ENCODE data around the gene BICD1.
"Not testable (repeated sequence)": the region's sequence is repeated elsewhere in the genome, so short reads cannot be mapped to it uniquely, and the experiment has no call there.

BICD1 gene

GRCh38 chr12:32249777-32250176, 143.1 kb downstream of the BICD1 start:
- DNase-seq, result no peak

DNA sequence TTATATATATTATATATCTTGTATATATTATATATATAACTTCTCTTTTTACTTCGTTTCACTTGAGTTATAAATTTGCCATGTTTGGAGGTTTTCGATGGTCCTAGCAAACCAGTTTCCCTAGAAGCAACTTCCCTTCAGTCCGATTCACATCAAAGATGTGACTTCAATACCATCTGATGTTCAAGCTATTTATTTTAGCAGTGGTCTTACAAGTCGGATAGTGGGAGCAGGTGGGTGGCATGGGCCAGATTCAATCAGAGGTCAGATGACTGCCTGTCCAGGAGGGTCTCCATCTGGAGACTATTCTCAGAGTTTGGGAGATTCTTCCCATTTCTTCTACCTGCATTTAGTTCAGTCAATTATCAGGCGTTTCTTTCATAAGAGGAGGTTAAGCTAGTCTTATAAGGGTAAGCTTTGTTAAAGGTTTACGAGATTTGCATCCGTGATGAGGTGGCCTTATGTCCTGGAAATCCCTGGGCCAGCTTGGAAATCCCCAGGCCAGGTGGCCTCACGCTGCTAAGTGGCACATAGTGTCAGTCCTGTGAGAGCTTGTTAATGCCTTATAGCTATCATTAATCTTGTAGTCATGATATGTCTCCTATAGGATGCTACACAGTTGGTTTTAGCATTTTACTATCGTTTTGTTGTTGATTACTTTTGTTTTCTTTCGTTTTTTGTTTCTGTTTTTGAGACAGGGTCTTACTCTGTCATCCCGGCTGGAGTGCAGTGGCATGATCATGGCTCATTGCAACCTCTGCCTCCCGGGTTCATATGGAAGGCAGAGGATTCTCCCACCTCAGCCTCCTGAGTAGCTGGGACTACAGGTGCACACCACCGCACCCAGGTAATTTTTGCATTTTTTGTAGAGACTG, 145.8 kb downstream of the BICD1 start:
- no peak for DNase-seq

DNA sequence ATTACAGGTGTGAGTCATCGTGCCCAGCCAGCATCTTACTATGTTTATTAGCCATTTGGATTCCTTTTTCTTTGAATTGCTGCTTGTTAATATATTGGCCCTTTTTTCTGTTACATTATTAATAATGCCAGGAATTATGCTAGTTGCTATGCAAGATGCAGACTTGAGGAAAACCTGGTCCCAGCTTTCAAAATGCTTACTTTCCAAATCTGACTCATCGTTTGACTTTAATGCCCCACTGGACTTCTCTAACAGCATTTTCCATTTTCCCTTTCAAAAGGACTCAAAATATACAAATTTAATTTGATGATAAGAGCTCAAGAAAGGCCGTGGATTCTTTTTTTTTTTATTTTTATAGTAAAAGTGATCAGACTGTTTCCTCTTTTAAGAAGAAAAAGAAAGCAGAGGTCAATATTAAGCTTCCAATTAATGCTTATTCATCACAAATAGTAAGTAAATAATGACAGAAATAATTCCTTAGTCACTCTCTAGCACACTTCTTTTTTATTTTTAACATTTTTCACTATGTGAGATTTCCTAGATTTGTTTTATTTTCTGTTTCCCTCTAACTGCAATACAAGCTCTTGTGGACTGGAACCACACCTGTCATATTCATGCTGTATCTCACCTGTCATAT, 146.6 kb downstream of the BICD1 start:
- no peak for DNase-seq

- DNase-seq, result no peak
Measured at GRCh38 chr12:32254260-32254956, 147.8 kb downstream of the BICD1 start.

DNA sequence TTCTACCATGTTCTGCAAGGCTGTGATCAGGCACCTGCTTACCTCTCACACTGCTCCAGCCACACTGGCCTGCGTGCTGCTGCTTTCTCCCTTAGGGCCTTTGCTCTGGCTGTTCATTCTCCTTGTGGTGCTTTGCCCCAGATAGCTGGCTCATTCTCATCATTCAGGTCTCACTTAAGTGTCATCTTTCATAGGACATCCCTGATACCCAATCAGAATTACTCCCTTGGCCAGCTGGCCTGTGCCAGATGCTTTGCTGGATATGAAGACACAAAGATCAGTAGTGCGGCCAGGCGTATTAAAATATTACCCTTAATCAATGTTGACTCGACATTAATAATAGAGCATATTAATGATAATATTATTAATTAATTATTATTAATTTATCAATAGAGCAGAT, 148.9 kb downstream of the BICD1 start:
- no peak for DNase-seq

DNA sequence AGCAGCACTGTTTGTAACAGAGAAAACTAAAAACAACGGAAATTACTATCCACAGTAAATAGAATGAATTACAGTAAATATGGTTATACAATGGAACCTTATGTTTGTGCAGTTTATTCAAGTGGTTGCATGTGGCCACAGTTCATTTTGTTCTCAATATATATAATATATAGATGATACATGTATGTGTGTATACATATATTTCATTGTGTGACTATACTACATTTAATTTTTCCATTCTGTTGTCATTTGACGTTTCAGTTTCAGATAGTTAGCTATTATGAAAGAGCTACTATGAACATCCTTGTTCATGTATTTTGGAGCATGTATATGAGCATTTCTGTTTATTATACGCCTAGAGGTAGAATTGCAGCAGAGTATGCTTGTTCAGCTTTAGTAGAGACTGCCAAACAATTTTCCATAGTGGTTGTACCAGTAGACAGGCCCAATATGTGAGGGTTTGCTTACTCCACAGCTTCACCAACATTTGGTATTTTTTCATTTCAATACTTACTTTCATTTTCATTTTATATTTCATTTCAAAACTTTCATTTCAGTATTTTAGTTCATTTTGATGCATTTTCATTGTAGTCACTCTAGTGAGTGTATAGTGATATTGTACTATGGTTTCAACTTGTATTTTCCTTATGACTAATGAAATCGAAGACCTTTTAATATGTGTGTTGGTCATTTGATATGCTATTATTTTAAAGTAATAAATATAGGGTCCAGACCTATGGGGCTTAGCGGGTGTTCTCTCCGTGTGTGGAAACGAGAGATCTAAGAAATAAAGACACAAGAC, 151.2 kb downstream of the BICD1 start:
- DNase-seq, result no peak

GRCh38 chr12:32260696-32261095, 154.0 kb downstream of the BICD1 start:
- no peak for DNase-seq

DNA sequence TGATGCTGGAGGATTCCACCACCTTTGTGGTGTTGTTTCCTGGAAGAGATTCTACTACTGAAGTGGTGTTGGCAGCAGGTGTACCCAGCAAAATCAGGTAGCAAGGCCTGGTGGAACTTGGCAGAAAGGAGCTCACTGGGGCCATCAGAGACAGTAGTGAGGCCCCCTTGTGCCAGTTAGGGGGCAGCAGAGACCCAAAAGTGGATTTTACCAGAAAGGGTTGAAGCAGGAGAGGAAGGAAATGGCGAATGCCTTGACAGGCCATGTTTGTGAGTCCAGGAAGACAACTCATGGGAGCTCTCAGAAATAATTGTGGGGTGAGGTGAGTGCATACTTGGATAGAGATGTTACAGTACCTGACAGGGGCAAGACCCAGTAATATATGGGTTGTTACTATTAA, 155.0 kb downstream of the BICD1 start:
- no peak for DNase-seq

DNA sequence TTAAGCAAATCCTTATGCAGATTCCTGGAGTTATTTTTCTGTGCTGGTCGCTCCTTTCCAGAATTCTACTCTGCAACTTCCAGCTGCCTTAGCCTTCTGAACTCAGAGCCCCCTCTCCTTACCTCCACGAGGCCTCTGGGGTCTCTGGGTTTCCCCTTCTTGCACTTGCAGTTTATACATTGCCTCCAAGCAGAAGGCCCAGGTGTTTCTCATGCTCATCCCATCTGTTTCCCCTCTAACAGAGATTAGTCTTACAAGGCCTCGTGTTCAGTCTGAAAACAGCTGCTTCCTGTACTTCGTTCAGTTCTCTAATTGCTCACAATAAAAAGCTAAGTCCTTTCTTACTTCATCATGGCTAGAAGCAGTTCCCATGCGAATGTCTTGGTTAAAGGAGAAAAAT, 158.3 kb downstream of the BICD1 start:
- no peak for DNase-seq

DNA sequence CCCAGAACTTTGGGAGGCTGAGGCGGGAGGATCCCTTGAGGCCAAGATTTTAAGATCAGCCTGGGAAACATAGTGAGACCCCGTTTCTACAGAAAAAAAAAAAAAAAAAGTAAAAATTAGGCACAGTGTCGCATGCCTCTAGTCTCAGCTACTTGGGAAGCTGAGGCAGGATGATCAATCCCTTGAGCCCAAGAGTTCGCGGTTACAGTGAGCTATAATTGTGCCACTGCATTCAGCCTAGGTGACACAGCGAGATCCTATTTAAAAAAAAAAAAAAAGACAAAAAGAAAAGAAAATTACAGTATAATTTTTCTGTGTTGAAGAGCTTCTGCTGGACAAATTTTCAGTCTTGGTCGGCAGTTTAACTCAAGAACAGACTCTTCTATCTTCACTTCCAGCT, 158.8 kb downstream of the BICD1 start:
- no peak for DNase-seq

DNA sequence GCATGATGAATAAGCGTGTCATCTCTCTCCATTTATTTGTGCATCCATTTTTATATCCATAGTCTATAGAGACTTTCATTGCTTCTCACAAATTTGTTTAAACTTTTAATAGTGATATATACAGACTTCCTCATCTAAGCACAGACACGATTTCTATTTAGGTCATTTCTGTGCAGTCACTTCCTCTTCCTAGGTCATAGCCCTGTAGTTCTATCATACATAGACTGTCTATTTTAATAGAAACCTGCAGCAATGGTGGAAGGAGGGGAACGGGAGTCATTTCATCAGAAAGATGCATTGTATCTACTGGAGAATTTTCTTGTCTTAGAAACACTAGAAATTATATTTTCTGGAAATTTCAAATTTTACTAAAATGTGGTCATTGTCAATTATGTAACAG, 159.3 kb downstream of the BICD1 start:
- no peak for DNase-seq

- no peak for DNase-seq
Measured at GRCh38 chr12:32266756-32267155, 160.1 kb downstream of the BICD1 start.

GRCh38 chr12:32270818-32271710, 164.4 kb downstream of the BICD1 start:
- no peak for DNase-seq

GRCh38 chr12:32272465-32272864, 165.8 kb downstream of the BICD1 start:
- no peak for DNase-seq

DNA sequence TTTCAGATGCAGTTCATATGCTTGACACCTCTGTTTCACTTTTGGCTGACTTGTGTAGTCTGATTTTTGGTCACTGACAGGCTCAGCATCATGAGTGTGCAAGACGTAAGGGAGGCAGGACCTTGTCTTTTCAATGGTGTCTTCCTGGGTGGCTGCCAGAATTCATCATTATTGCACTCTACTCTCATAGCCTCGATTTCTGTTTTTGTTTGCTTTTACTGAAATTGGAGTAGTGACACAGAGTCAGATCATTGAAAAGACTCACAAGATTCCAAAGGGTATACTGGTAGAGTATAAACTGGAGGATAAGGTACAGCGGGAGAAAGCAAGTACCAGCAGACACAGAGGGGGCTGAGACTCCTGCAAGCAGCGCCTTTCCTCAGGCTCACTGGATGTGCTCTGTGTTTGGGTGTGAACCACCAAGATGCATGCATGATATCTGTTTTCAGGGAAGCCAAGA, 166.4 kb downstream of the BICD1 start:
- DNase-seq, result no peak

DNA sequence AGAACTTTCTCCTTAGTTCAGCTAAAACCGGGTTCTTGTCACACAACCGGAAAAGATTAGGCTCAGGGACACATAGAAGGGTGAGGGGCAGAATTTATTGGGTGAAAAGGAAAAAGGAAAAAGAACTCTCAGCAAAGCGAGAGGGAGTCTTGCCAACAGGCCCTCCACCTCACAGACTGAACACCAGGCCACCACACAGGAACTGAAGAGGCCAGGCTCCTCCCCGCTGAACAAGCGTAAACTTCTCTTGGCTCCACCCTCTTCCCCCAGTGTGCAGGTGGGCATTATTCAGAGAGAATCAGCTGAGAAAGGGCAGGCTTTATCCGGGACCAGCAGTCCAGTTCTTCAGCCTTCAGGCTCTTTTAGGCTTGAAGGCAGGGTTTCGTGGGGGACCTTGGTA, 167.1 kb downstream of the BICD1 start:
- DNase-seq, result peak; percentile 55

- DNase-seq, result no peak
Measured at GRCh38 chr12:32274665-32275064, 168.0 kb downstream of the BICD1 start.

DNA sequence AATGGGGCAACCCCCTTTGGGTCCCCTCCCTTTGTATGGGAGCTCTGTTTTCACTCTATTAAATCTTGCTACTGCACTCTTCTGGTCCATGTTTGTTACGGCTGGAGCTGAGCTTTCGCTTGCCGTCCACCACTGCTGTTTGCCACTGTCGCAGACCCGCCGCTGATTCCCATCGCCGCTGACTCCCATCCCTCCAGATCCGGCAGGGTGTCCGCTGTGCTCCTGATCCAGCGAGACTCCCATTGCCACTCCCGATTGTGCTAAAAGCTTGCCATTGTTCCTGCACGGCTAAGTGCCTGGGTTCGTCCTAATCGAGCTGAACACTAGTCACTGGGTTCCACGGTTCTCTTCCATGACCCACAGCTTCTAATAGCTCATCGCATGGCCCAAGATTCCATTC, 168.9 kb downstream of the BICD1 start:
- DNase-seq, result not testable (repeated sequence)

DNA sequence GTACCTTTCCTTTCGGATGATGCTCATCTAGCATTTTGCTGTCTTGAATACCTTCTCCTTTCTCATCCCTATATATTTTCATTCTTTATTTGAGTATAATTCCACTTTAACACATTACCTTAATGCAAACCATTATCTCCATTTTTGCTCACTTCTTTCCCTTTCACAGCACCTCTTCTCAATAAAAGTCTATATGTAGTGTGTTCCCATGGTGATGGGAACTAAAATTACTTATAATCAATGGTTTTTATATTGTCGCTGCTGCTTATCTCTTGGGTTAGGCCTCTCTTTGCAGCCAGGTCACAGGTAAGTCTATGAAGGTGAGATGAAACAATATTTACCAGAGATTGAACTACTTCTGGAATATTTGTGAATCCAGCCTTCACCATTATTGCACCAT, 171.1 kb downstream of the BICD1 start:
- no peak for DNase-seq

- DNase-seq, result no peak
Measured at GRCh38 chr12:32281098-32281497, 174.5 kb downstream of the BICD1 start.

DNA sequence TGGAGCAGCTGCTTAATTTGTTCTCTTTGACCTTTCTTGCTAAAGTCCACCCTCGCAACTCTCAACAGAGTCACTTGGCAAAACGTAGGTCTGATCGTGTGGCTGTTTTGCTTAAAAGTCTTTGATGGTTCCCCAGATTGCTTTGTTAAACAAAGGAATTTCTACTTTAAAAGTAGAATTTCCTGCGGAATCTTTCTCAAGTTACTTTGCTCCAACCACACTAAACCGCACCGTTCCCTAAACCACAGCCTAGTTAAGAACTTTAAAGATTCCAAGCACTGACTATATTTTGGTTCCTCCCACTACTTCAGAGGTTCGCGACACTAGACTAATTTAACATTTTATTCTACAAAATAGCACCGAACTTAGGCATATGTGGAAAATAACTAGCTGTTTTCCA, 177.9 kb downstream of the BICD1 start:
- DNase-seq, result no peak

- no peak for DNase-seq
Measured at GRCh38 chr12:32285021-32285420, 178.4 kb downstream of the BICD1 start.
